MM.1S (cell line): ENCODE measurements around the gene PRKAR1B.

Experiments
- DNase-seq: peaks from one replicate; pipeline ENCODE4 v3.0.0-alpha.2; 2015
- H2AFZ ChIP-seq: fragments of 300-600 bp; sonication (generic); 2 replicates; pipeline ENCODE4 v1.6.0; 2016; ENCODE audit warnings: antibody characterized with exemption, low read length
- H3F3A ChIP-seq: fragments of 300-600 bp; sonication (generic); 2 replicates; pipeline ENCODE4 v1.6.1; 2016; ENCODE audit warnings: mild to moderate bottlenecking, antibody characterized with exemption, low read length, moderate library complexity, mixed read lengths; ENCODE audit not compliant: insufficient read depth
- H3K27ac ChIP-seq: fragments of 300-600 bp; sonication (generic); 2 replicates; pipeline ENCODE4 v1.5.1; 2016; ENCODE audit warnings: mild to moderate bottlenecking, low read length
- H3K27me3 ChIP-seq: fragments of 300-600 bp; sonication (generic); replicated peaks from 2 replicates; pipeline ENCODE4 v1.6.0; 2016; ENCODE audit warnings: low read length; ENCODE audit not compliant: insufficient read depth
- H3K36me3 ChIP-seq: fragments of 300-600 bp; sonication (generic); replicated peaks from 2 replicates; pipeline ENCODE4 v1.6.1; 2016; ENCODE audit warnings: mild to moderate bottlenecking, low read length, mixed read lengths; ENCODE audit not compliant: insufficient read depth
- H3K4me1 ChIP-seq: fragments of 300-600 bp; sonication (generic); 2 replicates; pipeline ENCODE4 v1.6.1; 2016; ENCODE audit warnings: low read length, mixed read lengths
- H3K4me2 ChIP-seq: fragments of 300-600 bp; sonication (generic); 2 replicates; pipeline ENCODE4 v1.6.0; 2016; ENCODE audit warnings: low read depth, low read length
- H3K4me3 ChIP-seq: fragments of 300-600 bp; sonication (generic); 2 replicates; pipeline ENCODE4 v1.5.1; 2016; ENCODE audit warnings: low read length, mixed read lengths
- H3K79me2 ChIP-seq: fragments of 300-600 bp; sonication (generic); 2 replicates; pipeline ENCODE4 v1.6.1; 2016; ENCODE audit warnings: mixed run types, low read length, mixed read lengths
- H3K9ac ChIP-seq: fragments of 300-600 bp; sonication (generic); 2 replicates; pipeline ENCODE4 v1.6.1; 2016; ENCODE audit warnings: low read length, mixed read lengths
- H3K9me2 ChIP-seq: fragments of 300-600 bp; sonication (generic); replicated peaks from 2 replicates; pipeline ENCODE4 v1.6.1; 2016; ENCODE audit warnings: mild to moderate bottlenecking, low read length, mixed read lengths; ENCODE audit not compliant: insufficient read depth
- H3K9me3 ChIP-seq: fragments of 300-600 bp; sonication (generic); replicated peaks from 2 replicates; pipeline ENCODE4 v1.6.1; 2016; ENCODE audit warnings: mild to moderate bottlenecking, low read length, mixed read lengths; ENCODE audit not compliant: insufficient read depth
- H4K20me1 ChIP-seq: fragments of 300-600 bp; sonication (generic); 2 replicates; pipeline ENCODE4 v1.6.1; 2016; ENCODE audit warnings: mild to moderate bottlenecking, low read length, moderate library complexity, mixed read lengths; ENCODE audit not compliant: insufficient read depth
- EZH2 ChIP-seq: fragments of 300-600 bp; sonication (generic); optimal IDR thresholded peaks from 2 replicates; pipeline ENCODE3; 2017; ENCODE audit warnings: low read depth, mild to moderate bottlenecking, antibody characterized with exemption, low read length, mixed read lengths
- EZH2phosphoT487 ChIP-seq: fragments of 300-600 bp; sonication (generic); IDR thresholded peaks from 2 replicates; pipeline ENCODE4 v1.6.1; 2018; ENCODE audit warnings: antibody characterized with exemption, low read length
- TF ChIP-seq, protein P1 (sequence below): fragments of 300-600 bp; sonication (generic); IDR thresholded peaks from 2 replicates; pipeline ENCODE4 v1.5.1; 2016; ENCODE audit warnings: antibody characterized with exemption, low read length, mixed read lengths

PRKAR1B gene

DNA sequence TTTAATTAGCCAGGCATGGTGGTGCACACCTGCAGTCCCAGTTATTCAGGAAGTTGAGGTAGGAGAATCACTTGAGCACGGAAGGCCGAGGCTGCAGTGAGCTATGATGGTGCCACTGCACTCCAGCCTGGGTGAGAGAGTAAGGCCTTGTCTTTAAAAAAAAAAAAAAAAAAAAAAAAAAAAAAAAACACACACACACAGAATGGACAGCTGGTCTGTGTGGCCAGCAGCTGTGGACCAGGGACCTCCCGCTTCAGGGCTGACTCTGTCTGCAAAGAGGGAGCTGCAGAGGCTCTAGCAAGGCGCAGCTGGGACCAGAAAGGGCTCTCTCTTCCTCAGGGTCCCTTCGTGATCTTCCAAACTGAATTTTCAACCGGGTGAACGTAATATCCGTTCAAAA lies 54.2 kb downstream of the PRKAR1B start:
- Histone ChIP-seq H3K27ac (no peak overlapping the region), H3K36me3 (0 out of 2 replicates have a peak, but pooled peaks cover 2% of the 10 kb centered on the region), H3K9me2 (no peaks in the 10 kb centered on the region), H2AFZ (no peak overlapping the region), H3K9me3 (no peaks in the 10 kb centered on the region), H4K20me1 (no peaks in the 10 kb centered on the region), H3K4me2 (no peak overlapping the region), H3F3A (no peaks in the 10 kb centered on the region), H3K9ac (no peak overlapping the region), H3K4me3 (no peak overlapping the region), H3K27me3 (no peaks in the 10 kb centered on the region), H3K79me2 (no peaks in the 10 kb centered on the region), H3K4me1 (no peaks in the 10 kb centered on the region)
- TF ChIP-seq EZH2, result no peak
- no peak for DNase-seq

DNA sequence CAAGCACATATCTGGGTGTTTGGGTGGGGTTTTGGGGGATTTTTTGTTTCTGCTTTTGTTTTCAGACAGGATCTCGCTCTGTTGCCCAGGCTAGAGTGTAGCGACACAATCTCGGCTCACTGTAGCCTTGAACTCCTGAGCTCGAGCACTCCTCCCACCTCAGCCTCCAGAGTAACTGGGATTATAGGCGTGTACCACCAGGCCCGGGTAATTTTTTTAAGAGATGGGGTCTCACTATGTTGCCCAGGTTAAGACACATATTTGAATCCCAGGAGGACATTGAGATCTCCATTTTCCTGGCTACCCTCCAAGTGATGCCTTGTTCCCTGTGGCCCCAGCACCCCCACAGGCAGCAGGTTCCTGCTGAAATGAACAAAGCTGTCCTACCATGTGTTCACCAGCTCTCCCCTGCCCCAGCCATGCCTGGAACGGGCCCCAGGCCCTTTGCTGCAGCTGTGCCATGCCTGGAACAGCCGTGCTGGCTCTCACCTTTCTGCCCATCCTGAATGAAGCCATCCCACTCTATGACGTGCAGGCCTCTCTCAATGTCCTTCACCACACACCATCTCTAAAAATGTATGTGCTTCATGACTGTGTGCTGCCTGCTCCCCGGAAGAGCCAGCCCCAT lies 55.6 kb downstream of the PRKAR1B start:
- Histone ChIP-seq H3K27ac (no peak overlapping the region), H3K9me2 (no peaks in the 10 kb centered on the region), H3K9ac (no peak overlapping the region), H3K4me1 (no peaks in the 10 kb centered on the region), H4K20me1 (no peaks in the 10 kb centered on the region), H3K36me3 (no peaks in the 10 kb centered on the region), H3K79me2 (no peaks in the 10 kb centered on the region), H2AFZ (no peak overlapping the region), H3K27me3 (no peaks in the 10 kb centered on the region), H3F3A (no peaks in the 10 kb centered on the region), H3K9me3 (no peaks in the 10 kb centered on the region), H3K4me3 (no peak overlapping the region), H3K4me2 (no peak overlapping the region)
- no peak for DNase-seq
- TF ChIP-seq, protein P1, sequence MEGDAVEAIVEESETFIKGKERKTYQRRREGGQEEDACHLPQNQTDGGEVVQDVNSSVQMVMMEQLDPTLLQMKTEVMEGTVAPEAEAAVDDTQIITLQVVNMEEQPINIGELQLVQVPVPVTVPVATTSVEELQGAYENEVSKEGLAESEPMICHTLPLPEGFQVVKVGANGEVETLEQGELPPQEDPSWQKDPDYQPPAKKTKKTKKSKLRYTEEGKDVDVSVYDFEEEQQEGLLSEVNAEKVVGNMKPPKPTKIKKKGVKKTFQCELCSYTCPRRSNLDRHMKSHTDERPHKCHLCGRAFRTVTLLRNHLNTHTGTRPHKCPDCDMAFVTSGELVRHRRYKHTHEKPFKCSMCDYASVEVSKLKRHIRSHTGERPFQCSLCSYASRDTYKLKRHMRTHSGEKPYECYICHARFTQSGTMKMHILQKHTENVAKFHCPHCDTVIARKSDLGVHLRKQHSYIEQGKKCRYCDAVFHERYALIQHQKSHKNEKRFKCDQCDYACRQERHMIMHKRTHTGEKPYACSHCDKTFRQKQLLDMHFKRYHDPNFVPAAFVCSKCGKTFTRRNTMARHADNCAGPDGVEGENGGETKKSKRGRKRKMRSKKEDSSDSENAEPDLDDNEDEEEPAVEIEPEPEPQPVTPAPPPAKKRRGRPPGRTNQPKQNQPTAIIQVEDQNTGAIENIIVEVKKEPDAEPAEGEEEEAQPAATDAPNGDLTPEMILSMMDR, result no peak
- TF ChIP-seq EZH2phosphoT487, result no peak
- no peak for TF ChIP-seq EZH2

DNA sequence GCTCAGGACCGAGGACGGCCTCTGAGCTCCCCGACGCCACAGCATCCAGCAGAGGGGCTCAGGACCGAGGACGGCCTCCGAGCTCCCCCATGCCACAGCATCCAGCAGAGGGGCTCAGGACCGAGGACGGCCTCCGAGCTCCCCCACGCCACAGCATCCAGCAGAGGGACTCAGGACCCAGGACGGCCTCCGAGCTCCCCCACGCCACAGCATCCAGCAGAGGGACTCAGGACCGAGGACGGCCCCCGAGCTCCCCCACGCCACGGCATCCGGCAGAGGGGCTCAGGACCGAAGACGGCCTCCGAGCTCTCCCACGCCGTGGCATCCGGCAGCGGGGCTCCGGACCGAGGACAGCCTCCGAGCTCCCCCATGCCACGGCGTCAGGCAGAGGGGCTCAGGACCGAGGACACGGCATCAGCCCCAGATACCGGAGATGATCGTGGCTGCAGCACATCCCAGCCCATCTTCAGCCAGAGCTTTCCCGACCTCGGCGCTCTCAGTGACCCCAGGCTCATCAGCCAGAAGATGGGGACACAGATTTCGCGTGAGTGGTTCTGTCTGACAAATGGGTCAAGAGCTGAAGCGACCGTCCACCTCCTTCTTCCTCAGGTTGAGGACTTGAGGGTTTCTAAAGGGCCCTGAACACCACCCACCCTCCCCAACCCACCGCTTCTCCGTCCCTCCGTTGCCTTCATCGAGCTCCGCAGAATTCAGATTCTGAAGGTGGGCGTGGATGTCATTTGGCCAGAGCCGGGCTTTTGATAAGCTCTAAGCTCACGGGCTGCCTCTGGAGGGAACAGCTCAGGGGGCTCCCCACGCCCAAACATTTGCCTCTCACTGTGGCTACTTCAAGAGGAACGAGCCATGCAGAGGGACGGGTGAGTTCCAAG lies 56.3 kb downstream of the PRKAR1B start:
- no peak for DNase-seq
- H3K4me2 ChIP-seq, result no peak overlapping the region
- no peaks in the 10 kb centered on the region for H3K27me3 ChIP-seq
- no peaks in the 10 kb centered on the region for H3K79me2 ChIP-seq
- no peaks in the 10 kb centered on the region for H3K4me1 ChIP-seq
- no peaks in the 10 kb centered on the region for H3F3A ChIP-seq
- H3K27ac ChIP-seq, result no peak overlapping the region
- no peaks in the 10 kb centered on the region for H3K36me3 ChIP-seq
- no peak overlapping the region for H3K4me3 ChIP-seq
- no peaks in the 10 kb centered on the region for H4K20me1 ChIP-seq
- TF ChIP-seq EZH2, result no peak
- H2AFZ ChIP-seq, result no peak overlapping the region
- H3K9ac ChIP-seq, result no peak overlapping the region
- no peaks in the 10 kb centered on the region for H3K9me3 ChIP-seq
- H3K9me2 ChIP-seq, result no peaks in the 10 kb centered on the region

DNA sequence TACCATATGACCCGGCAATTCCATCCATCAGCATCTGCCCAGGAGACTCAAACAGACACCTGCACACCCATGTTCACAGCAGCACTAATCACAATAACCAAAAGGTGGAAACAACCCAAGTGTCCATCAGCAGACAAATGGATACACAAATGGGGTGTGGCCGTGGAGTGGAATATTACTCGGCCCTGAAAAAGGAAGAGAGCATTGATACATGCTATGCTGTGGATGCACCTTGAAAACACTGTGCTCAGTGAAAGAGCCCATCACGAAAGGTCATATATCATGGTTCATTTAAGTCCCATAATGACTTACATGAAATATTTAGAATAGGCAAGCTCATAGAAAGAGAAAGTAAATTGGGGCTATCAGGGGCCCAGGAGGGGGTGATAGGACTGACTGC lies 58.1 kb downstream of the PRKAR1B start:
- Histone ChIP-seq H3K9me2 (no peaks in the 10 kb centered on the region), H3K27me3 (no peaks in the 10 kb centered on the region), H2AFZ (no peak overlapping the region), H3K9ac (no peak overlapping the region), H3K27ac (no peak overlapping the region), H3K79me2 (no peaks in the 10 kb centered on the region), H3K4me1 (no peaks in the 10 kb centered on the region), H3F3A (no peaks in the 10 kb centered on the region), H3K36me3 (no peaks in the 10 kb centered on the region), H3K9me3 (no peaks in the 10 kb centered on the region), H4K20me1 (no peaks in the 10 kb centered on the region), H3K4me2 (no peak overlapping the region), H3K4me3 (no peak overlapping the region)
- no peak for DNase-seq
- TF ChIP-seq EZH2 (no peak), EZH2phosphoT487 (no peak)
- TF ChIP-seq, protein P1, result no peak
